Astrocyte of the spinal cord (primary cell): ENCODE data around the gene EPN2.

Source experiments
- DNase-seq: peaks from one replicate; pipeline ENCODE4 v3.0.0; 2011; ENCODE audit warnings: low read depth, low spot score
- H3K4me3 ChIP-seq: 2 replicates; pipeline ENCODE4 v1.5.1; 2011; ENCODE audit warnings: low read depth, mild to moderate bottlenecking, low read length, moderate library complexity
- in situ Hi-C: cut with HindIII; loops from 2 replicates; pipeline ENCODE4 v1.10.0; 2017; ENCODE audit warnings: low sequenced_read_pairs
- TF ChIP-seq, protein P1 (sequence below): IDR thresholded peaks from 2 replicates; pipeline ENCODE4 v1.5.1; 2012; ENCODE audit warnings: low read depth, mild to moderate bottlenecking, low read length, inconsistent platforms

Gene EPN2

DNA sequence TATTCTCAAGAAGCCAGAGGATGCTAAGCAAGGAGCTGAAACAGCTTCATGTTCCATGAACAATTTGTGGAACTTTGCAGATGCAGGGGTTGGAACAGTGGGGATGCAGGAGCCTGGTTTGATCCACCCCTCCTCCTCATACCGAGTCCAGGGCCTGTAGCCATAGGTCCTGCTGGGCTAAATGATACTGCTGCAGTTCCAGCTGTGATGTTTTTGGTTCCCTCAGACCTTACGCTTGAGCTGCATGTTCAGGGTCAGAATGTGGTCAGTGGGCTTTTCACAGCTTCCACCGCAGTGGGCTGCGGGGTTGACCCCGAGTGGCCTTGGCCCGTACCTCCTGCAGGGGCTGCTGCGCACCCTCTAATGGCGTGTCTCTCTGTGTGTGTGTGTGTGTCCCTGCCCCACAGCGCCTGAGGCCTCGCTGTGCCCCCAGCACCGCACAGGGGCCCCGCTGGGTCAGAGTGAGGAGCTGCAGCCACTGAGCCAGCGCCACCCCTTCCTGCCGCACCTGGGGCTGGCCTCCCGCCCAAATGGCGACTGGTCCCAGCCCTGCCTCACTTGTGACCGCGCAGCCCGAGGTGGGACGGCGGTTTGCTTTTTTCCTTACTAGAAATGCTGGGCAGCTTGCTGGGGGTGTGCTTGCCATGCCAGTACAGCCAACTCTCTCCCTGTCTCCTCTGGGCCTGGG lies 48.2 kb downstream of the EPN2 start:
- peak; percentile 57 for DNase-seq
- no peak overlapping the region for H3K4me3 ChIP-seq
- in situ Hi-C loops: no loop called here
- TF ChIP-seq, protein P1, sequence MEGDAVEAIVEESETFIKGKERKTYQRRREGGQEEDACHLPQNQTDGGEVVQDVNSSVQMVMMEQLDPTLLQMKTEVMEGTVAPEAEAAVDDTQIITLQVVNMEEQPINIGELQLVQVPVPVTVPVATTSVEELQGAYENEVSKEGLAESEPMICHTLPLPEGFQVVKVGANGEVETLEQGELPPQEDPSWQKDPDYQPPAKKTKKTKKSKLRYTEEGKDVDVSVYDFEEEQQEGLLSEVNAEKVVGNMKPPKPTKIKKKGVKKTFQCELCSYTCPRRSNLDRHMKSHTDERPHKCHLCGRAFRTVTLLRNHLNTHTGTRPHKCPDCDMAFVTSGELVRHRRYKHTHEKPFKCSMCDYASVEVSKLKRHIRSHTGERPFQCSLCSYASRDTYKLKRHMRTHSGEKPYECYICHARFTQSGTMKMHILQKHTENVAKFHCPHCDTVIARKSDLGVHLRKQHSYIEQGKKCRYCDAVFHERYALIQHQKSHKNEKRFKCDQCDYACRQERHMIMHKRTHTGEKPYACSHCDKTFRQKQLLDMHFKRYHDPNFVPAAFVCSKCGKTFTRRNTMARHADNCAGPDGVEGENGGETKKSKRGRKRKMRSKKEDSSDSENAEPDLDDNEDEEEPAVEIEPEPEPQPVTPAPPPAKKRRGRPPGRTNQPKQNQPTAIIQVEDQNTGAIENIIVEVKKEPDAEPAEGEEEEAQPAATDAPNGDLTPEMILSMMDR: no peak

DNA sequence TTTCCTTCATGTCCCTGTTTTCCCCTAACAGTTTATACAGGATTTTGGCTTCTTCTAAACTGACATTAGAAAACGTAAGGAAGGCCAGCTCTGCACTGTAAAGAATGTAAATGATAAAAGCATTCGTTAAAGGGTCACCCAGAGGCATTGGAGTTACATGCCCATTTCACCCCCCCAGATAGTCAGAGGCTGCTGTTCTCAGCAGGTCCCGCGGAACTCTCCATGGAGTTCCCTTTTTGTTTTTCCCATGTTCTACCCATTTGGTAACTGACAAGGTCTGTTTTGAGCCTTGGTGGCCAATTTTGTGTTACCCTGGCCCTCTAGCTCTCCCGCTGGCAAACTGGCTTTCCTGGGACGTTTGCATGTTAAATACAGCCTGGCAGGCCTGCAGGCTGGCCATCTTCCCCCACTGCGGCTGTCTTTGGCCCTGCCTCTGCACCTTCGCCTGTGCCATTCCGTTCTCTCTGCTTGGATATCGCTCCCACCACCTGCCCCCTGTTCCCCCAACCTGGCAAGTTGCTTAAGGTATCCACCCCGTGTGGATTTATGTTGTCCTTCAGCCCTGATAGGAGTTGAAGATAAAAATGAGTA lies 49.7 kb downstream of the EPN2 start:
- TF ChIP-seq, protein P1: no peak
- in situ Hi-C loops: no loop called here
- DNase-seq: no peak
- no peak overlapping the region for H3K4me3 ChIP-seq

DNA sequence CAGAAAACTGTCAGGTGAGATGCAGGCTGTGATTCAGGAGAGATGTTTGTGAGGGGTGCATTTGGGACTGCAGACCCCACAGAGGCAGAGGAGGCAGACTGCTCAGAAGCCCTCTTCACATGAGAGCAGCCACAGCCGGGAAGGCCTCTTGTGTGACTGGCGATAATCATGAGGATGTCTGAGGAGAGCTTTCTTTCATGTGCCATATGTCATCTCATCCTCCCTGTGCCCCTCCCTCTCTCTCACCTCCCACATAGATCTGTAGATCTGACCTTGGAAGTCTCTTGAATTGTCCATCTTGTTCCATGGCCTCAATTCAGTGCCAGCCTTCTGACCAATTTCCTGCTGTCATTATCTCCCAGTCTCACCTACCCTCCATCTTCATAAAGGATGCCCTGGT lies 50.5 kb downstream of the EPN2 start:
- no peak overlapping the region for H3K4me3 ChIP-seq
- TF ChIP-seq, protein P1: no peak
- no peak for DNase-seq
- in situ Hi-C loops: no loop called here

DNA sequence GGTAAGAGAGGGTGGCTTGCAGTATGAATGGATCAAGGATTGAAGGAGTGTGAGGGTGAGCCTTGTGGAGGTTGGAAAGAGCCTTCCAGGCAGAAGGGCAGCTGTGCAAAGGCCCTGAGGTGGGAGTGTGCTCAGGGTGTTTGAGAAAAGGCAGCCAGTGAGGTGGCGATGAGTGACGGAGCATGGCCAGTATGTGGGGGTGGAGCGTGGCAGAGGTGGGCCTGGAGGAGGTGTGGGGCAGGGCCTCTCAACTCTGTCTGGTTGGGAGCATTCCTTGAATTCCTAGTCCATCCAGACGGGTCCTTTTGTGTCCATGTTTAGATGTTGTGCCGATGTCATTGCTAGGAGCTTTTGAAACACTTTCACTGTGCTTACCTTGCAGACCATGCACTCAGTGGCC lies 51.3 kb downstream of the EPN2 start:
- in situ Hi-C loops: no loop called here
- no peak overlapping the region for H3K4me3 ChIP-seq
- TF ChIP-seq, protein P1: no peak
- DNase-seq: no peak

DNA sequence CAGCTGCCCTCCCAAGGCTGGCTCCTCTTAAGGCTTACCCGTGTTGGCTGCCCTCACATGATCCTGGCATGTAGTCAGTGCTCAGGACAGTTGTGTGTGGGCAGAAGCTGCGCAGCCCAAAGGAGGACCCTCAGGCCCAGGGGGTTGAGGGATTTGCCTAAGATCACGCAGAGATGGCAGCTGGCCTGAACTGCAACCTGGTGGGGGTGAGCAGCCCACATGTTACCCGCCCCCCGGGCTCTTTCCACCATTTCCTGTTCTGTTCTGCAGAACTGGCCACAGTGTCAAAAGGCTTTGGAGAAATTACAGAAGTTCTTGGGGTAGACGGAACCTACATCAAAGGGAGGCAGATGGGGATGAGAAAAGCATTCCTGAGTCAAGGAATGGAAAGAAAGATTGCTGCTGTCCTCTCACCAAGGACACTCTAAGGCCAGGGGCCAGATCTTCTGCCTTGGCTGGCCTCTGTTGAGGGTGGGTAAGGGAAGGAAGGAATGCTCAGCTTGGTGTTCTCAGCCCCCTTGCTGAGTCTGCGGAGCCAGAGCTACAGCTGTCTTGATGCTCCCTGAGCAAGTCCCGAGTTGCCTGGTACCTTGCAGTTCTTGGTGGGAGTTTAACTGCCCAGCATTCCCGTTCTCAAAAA lies 53.0 kb downstream of the EPN2 start:
- TF ChIP-seq, protein P1: no peak
- in situ Hi-C loops: no loop called here
- H3K4me3 ChIP-seq: no peak overlapping the region
- DNase-seq: no peak

DNA sequence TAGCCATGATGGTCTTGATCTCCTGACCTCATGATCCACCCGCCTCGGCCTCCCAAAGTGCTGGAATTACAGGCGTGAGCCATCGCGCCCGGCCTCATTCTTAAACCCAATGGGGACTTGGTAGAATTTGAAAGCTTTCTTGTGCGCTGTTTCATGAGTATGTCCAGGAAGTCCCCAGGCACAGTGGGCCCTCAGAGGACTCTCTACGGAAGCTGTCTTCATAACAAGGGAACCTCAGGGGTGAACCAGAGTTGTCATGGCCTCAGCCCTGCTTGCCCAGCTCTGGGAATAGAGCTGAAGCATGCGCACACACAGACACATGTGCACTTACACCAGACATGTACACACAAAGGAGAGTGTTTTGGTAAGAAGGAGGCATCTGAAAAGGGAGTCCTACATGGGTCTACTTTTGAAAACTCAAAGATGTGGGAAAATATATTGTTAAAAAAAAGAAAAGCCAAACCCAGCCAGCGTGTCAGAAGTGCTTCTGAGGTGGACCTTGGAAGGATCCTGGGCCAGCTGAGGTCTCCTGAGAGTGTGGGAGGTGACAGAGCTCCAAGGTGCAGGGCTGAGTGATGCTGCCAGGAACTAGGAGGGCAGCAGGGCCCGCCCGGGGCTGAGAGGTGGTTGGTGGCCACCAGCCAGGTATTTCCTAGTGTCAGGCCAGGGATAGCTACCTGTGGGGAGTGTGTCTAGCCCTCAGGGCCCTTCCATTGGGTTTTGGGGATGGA lies 54.6 kb downstream of the EPN2 start:
- TF ChIP-seq, protein P1: no peak
- no peak for DNase-seq
- H3K4me3 ChIP-seq: no peak overlapping the region
- in situ Hi-C loops: no loop called here
